Measurements from ENCODE around the gene IMMP2L. TPM values are rescaled to one million over a fixed set of nuclear protein-coding genes. Genes with fewer than 3 reads are reported as not detected.

Gene IMMP2L
- total RNA-seq, 1 donor = 8.2 TPM

DNA sequence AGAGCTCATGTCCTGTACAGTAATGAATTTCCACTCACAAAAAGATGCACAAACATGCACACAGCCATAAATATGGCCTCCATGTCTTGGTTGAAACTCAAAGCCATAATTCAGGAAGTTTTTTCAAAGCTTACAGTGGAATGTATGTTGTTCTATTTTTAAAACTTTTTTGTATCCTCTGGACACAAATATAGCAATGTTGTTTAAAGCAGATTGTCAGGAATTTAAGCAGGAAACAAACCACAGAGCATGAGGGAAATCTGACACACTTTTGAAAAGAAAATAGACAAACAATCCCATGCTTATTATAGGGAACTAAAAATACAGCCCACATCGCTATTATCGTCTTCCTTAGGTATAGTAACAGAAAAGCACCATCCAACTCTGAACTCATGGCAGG is 449.9 kb downstream of the IMMP2L start:
- DNase-seq (ENCODE audit: low read depth) = no peak
- TF ChIP-seq CTCF (IDR thresholded peaks at IDR 0.05; ENCODE audit: insufficient read depth, low read depth, low read length) = no peak
- H3K4me3 ChIP-seq (ENCODE audit: low read depth, low read length) = no peak overlapping the region

DNA sequence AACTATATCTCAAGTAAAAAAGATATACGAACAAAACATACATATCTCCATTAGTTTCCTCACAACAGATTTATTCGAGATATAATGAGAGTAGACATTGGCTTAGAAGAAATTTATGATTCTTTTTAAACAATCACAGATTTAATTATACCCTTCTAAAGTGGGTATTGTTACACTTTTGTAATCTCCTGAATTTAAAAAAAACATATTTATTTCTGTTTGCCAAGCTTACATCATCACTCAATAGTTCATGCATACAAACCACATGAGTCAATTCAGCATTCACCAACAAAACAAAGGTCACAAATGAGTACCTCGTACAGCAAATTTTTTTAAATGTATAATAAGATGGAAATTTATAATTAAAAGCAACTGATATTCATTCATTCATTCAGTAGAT is 453.8 kb downstream of the IMMP2L start:
- no peak for TF ChIP-seq CTCF (IDR thresholded peaks at IDR 0.05; ENCODE audit: insufficient read depth, low read depth, low read length)
- no peak for DNase-seq (ENCODE audit: low read depth)

GRCh38 chr7:111108000-111108399 is 454.3 kb downstream of the IMMP2L start:
- H3K4me3 ChIP-seq (ENCODE audit: low read depth, low read length) = no peak overlapping the region
- no peak for DNase-seq (ENCODE audit: low read depth)
- no peak for TF ChIP-seq CTCF (IDR thresholded peaks at IDR 0.05; ENCODE audit: insufficient read depth, low read depth, low read length)

More for the DNA sequence above, 453.8 kb downstream of the IMMP2L start:
- H3K4me3 ChIP-seq (ENCODE audit: low read depth, low read length) = no peak overlapping the region

GRCh38 chr7:111107579-111107978 is 454.7 kb downstream of the IMMP2L start:
- no peak overlapping the region for H3K4me3 ChIP-seq (ENCODE audit: low read depth, low read length)
- DNase-seq (ENCODE audit: low read depth) = no peak
- TF ChIP-seq CTCF (IDR thresholded peaks at IDR 0.05; ENCODE audit: insufficient read depth, low read depth, low read length) = no peak

DNA sequence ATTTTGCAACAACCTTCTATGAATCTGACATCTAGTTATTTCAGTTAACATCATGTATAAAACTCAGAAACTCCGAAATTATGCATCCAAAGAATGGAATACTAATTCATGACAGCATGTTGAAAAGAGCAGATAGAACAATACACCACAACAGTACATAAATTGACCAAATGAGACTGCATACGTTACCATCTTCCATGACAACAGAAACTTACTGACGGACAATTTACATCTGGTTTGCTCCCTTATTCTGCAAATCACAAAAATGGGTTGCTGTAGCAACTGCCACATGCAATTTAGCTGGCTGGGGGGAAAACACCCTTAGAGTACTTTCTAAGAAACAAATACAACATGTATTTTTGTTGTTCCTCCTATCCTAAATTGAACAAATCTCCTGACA is 457.0 kb downstream of the IMMP2L start:
- no peak for DNase-seq (ENCODE audit: low read depth)
- no peak for TF ChIP-seq CTCF (IDR thresholded peaks at IDR 0.05; ENCODE audit: insufficient read depth, low read depth, low read length)
- H3K4me3 ChIP-seq (ENCODE audit: low read depth, low read length) = no peak overlapping the region

DNA sequence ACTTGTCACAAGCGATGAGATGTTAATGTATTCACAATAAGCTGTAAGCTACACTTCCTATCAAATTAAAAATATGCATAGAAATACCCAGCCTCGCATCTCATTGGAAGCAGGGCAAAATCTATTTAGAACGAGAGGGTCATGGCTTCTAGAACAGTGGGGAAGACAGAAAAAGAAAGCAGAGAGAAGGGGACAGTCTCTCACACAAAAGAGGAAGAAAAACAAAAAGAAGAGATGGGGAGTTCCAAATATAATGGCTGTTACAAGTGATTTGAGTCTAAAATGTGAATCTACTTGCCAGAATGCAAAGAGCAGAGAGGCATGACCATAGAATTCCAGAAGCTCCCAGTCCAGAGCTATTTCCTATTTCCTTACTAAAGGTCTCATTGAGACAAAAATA is 457.6 kb downstream of the IMMP2L start:
- H3K4me3 ChIP-seq (ENCODE audit: low read depth, low read length) = no peak overlapping the region
- no peak for DNase-seq (ENCODE audit: low read depth)
- no peak for TF ChIP-seq CTCF (IDR thresholded peaks at IDR 0.05; ENCODE audit: insufficient read depth, low read depth, low read length)

DNA sequence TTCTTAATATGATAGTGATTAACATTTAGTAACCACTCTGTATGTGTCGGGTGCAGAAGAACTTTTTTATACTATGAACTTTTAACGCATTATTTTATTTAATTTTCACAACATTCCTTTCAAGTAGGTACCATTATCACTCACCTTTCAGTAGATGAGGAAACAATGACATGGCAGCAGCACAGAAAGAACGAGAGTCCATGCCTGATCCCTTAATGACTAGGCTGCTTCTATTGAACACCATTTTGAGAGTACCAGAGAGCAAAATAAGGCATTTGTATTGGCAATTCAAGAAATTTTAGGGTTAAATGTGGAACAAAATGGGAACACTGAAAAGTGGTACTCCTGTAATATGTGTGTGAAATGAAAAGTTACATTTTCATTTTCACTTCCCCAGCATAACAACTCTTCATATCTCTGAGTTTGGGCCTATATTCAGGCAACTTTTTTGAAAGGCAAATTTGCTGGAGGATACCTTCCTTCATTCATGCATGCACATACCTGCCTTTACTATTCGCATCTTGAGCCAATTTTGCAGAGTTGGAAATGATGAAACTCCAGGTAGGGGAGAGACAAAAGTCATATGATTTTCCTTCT is 458.5 kb downstream of the IMMP2L start:
- H3K4me3 ChIP-seq (ENCODE audit: low read depth, low read length) = no peak overlapping the region
- no peak for TF ChIP-seq CTCF (IDR thresholded peaks at IDR 0.05; ENCODE audit: insufficient read depth, low read depth, low read length)
- no peak for DNase-seq (ENCODE audit: low read depth)

Data from fibroblast of villous mesenchyme (primary cell).